Suprapubic skin (tissue), 4 donors: ENCODE results near the gene MAGT1. TPM values are rescaled to one million over a fixed set of nuclear protein-coding genes. Genes with fewer than 3 reads are reported as not detected.
A peak's percentile ranks its signal among the peaks of the same experiment; 100 is the strongest.

Experiments
- DNase-seq, 2 donors: peaks; one replicate each; pipeline ENCODE4 v3.0.0-alpha.2; 2019; ENCODE audit warnings: low spot score in 2 of 2
- H3K27ac ChIP-seq: fragments of 200-600 bp; sonication (generic); one replicate; pipeline ENCODE4 v1.5.1; 2019
- H3K27me3 ChIP-seq: fragments of 200-600 bp; sonication (generic); one replicate; pipeline ENCODE4 v1.5.1; 2019
- H3K36me3 ChIP-seq: fragments of 200-600 bp; sonication (generic); one replicate; pipeline ENCODE4 v1.5.1; 2019
- H3K4me1 ChIP-seq: fragments of 200-600 bp; sonication (generic); one replicate; pipeline ENCODE4 v1.5.1; 2019
- H3K4me3 ChIP-seq: fragments of 200-600 bp; sonication (generic); one replicate; pipeline ENCODE4 v1.5.1; 2019; ENCODE audit warnings: mild to moderate bottlenecking
- H3K9me3 ChIP-seq: fragments of 200-600 bp; sonication (generic); one replicate; pipeline ENCODE4 v1.5.1; 2019
- EP300 ChIP-seq: sonication (generic); formaldehyde crosslinking; IDR thresholded peaks from one replicate; pipeline ENCODE4 v1.6.1; 2017; ENCODE audit warnings: antibody characterized with exemption
- POLR2A ChIP-seq, 2 donors: fragments of 450-650 bp; IDR thresholded peaks; one replicate each; pipeline ENCODE4 v1.6.1; 2017; ENCODE audit warnings: antibody characterized with exemption in 2 of 2, mild to moderate bottlenecking in 2 of 2, moderate library complexity in 2 of 2
- POLR2AphosphoS5 ChIP-seq, 3 donors: sonication (generic); formaldehyde crosslinking; IDR thresholded peaks; one replicate each; pipeline ENCODE4 v1.6.1; 2017; ENCODE audit warnings: antibody characterized with exemption in 3 of 3
- WGBS: methylation state at CpG from one replicate; pipeline ENCODE4 v1.1.5; 2018; 5-methylcytosine and 5-hydroxymethylcytosine counted together
- total RNA-seq, 4 donors: library from RNA; depleted of rRNA; stranded (reverse); fragments of >200 nt; gene quantifications; one replicate each; pipeline ENCODE4 v1.1.0, GENCODE V29; 2016
- TF ChIP-seq, protein P1 (sequence below), 2 donors: fragments of 200-600 bp in 1 of 2; fragments of 450-650 bp in 1 of 2; sonication (generic) in 1 of 2; IDR thresholded peaks; one replicate each; pipeline ENCODE4 v1.5.1; 2016 to 2019; ENCODE audit warnings: antibody characterized with exemption in 2 of 2, mild to moderate bottlenecking in 1 of 2, moderate library complexity in 1 of 2

The MAGT1 gene
- total RNA-seq, 4 donors from 2014 or later = 30.8 to 45.5 (median 38.5) TPM

DNA sequence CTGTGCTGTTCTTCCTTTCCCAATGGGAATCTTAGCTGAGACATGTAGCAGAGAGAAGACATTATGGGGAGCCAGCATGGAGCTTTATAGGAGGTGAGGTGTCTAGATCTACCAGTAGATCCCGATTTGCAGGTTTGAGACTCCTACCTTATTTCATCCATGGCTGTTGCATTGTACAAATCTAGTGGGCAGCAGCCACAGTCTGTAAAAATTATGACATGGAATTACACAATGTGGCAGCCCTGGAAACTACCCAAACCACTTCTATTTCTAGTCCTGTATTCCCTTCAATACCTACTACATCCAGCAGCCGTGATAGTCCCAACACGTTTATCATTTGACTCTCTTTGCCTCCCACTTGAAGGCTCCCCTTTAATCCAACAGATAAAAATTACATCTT lies 23.3 kb upstream of the MAGT1 start:
- H3K27me3 ChIP-seq = no peaks in the 10 kb centered on the region
- peaks cover 10% of the 10 kb centered on the region for H3K4me1 ChIP-seq
- WGBS = 45% methylated on average over 3 of the region's 3 CpGs
- no peaks in the 10 kb centered on the region for H3K9me3 ChIP-seq
- no peaks in the 10 kb centered on the region for H3K36me3 ChIP-seq
- TF ChIP-seq POLR2AphosphoS5 (IDR thresholded peaks at IDR 0.05) (no peak), POLR2A (IDR thresholded peaks at IDR 0.05) (no peak), EP300 (no peak)
- TF ChIP-seq, protein P1, sequence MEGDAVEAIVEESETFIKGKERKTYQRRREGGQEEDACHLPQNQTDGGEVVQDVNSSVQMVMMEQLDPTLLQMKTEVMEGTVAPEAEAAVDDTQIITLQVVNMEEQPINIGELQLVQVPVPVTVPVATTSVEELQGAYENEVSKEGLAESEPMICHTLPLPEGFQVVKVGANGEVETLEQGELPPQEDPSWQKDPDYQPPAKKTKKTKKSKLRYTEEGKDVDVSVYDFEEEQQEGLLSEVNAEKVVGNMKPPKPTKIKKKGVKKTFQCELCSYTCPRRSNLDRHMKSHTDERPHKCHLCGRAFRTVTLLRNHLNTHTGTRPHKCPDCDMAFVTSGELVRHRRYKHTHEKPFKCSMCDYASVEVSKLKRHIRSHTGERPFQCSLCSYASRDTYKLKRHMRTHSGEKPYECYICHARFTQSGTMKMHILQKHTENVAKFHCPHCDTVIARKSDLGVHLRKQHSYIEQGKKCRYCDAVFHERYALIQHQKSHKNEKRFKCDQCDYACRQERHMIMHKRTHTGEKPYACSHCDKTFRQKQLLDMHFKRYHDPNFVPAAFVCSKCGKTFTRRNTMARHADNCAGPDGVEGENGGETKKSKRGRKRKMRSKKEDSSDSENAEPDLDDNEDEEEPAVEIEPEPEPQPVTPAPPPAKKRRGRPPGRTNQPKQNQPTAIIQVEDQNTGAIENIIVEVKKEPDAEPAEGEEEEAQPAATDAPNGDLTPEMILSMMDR (IDR thresholded peaks at IDR 0.05) = no peak
- no peak for DNase-seq
- H3K27ac ChIP-seq = no peak overlapping the region
- H3K4me3 ChIP-seq = no peak overlapping the region

DNA sequence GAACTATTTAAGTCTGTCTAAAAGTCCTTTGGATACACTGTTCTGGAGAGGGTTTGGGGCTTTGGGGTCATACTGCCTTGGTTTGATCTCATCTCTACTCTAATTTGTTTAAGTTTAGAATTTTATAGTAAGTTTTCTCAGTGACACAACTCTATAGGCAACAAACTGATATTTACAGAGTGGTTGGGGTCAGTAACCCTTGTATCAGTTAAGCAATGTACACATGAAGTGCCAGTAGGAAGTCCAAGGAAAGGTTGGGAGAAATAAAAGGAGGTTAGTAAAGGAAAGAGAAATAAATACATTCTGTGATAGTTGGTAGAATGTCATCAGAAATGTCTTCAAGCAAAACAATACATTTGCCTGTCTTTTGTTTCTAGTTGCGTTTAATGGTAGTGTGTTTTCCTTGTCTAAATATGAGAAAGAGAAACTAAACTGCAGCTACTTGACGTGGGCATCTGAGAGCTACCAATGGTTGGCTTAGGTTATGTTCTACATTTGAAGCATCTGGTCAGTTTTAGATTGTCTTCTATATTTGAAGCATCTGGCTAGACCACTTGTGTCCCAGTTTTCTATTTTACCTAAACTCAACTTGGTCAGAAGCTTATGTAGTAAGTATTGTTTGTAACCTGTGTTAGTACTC lies 22.2 kb upstream of the MAGT1 start:
- H3K36me3 ChIP-seq = no peaks in the 10 kb centered on the region
- no peak overlapping the region for H3K27ac ChIP-seq
- H3K9me3 ChIP-seq = no peaks in the 10 kb centered on the region
- 39% methylated on average over 2 of the region's 2 CpGs for WGBS
- H3K27me3 ChIP-seq = no peaks in the 10 kb centered on the region
- no peak for DNase-seq
- H3K4me1 ChIP-seq = peaks cover 14% of the 10 kb centered on the region
- no peak overlapping the region for H3K4me3 ChIP-seq
- TF ChIP-seq, protein P1 (IDR thresholded peaks at IDR 0.05) = no peak
- TF ChIP-seq EP300 = no peak
- TF ChIP-seq POLR2AphosphoS5 (IDR thresholded peaks at IDR 0.05) = no peak
- TF ChIP-seq POLR2A (IDR thresholded peaks at IDR 0.05) = no peak

DNA sequence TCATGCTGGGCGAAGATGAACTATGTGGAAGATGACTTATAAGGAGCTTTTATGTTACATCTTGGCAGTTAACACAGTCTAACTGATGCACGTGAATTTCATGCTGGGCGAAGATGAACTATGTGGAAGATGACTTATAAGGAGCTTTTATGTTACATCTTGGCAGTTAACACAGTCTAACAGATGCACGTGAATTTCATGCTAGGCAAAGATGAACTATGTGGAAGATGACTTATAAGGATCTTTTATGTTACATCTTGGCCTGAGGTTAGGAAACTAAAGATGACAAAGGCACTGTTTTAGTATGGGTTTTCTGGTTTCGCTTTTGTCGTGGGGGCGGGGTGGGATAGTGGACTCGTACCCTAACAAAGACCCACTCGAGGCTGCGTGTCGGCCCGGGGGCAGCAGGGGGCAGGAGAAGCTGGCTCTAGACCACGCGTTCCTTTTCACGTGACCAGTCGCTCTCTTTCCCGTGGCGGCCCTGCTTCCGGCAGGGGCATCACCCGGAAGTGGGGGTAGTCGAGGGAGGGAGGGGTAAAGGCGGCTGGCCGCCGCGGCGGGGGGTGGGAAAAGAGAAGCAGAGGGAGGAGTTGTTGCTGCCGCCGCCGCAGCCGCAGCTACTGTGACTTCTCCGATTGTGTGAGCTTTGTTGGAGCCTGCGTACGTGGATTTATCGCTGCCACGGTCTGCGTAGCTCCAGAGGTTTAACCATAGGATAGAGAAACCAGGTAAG lies 15.0 kb upstream of the MAGT1 start, which contains the start of gene ATP7A:
ATP7A (plus strand) TSS at position 586 of the 733 bp plus-strand sequence. CDS start 60,949 bp downstream, outside the sequence.
- Histone ChIP-seq H3K4me1 (peaks cover 14% of the 10 kb centered on the region), H3K9me3 (no peaks in the 10 kb centered on the region), H3K36me3 (peaks cover 2% of the 10 kb centered on the region), H3K27me3 (no peaks in the 10 kb centered on the region), H3K4me3 (peak within 1 kb of the TSS; percentile 58), H3K27ac (peak within 1 kb of the TSS; percentile 86)
- WGBS = 37% methylated on average over 32 of the region's 36 CpGs
- peak; percentile 92 to 94 for DNase-seq
- no peak for TF ChIP-seq POLR2AphosphoS5 (IDR thresholded peaks at IDR 0.05)
- TF ChIP-seq, protein P1 (IDR thresholded peaks at IDR 0.05) = peak; percentile 46 to 59

DNA sequence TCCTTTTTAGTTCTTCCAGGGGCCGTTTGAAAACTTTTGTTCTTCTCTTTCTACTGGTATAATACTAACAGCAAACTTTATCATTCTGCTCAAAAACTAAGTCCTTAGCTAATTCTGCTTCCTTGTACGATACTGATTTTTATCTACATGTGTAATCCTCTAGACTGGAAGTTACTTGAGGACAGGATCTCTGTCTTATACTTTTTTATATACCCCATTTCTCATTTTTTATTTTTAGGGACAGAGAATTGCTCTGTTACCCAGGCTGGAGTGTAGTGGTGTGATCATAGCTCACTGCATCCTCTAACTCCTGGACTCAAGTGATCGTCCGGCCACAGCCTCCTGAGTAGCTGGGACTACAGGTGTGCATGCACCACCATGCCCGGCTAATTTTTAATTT lies 6.3 kb upstream of the MAGT1 start:
- TF ChIP-seq POLR2A (IDR thresholded peaks at IDR 0.05) = no peak
- TF ChIP-seq, protein P1 (IDR thresholded peaks at IDR 0.05) = no peak
- TF ChIP-seq POLR2AphosphoS5 (IDR thresholded peaks at IDR 0.05) = no peak
- no peak for TF ChIP-seq EP300
- Histone ChIP-seq H3K36me3 (peaks cover 2% of the 10 kb centered on the region), H3K4me1 (no peaks in the 10 kb centered on the region), H3K9me3 (no peaks in the 10 kb centered on the region), H3K27me3 (no peaks in the 10 kb centered on the region), H3K27ac (no peak overlapping the region), H3K4me3 (no peak overlapping the region)
- DNase-seq = no peak
- 85% methylated on average over 5 of the region's 5 CpGs for WGBS

DNA sequence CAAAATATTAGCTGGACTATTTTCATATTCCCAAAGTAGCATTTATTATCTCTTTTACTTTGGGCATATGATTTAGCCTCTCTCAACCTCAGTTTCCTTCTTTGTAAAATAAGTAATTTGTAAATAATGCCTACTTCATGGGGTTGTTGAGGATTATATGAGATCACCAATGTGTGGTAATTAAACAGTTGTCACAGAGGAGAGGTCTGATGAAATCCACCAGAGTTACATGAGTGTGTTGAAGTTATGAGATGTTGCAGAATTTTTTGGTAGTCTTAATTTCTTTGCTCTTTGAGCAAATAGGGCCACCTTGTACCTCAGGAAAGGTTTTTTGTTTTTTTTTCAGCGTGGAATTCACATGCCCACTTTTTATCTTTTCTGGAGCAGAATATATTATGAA lies 5.5 kb upstream of the MAGT1 start:
- 80% methylated on average over 1 of the region's 1 CpG for WGBS
- no peak for DNase-seq
- Histone ChIP-seq H3K27ac (peak overlapping the region; percentile 89), H3K36me3 (no peaks in the 10 kb centered on the region), H3K9me3 (no peaks in the 10 kb centered on the region), H3K4me3 (peak overlapping the region; percentile 56), H3K27me3 (no peaks in the 10 kb centered on the region), H3K4me1 (peaks cover 3% of the 10 kb centered on the region)
- TF ChIP-seq POLR2AphosphoS5 (IDR thresholded peaks at IDR 0.05) (no peak), POLR2A (IDR thresholded peaks at IDR 0.05) (no peak), EP300 (no peak)
- TF ChIP-seq, protein P1 (IDR thresholded peaks at IDR 0.05) = no peak
